ENCODE data around the gene AUH.
"Not testable (repeated sequence)": the region's sequence is repeated elsewhere in the genome, so short reads cannot be mapped to it uniquely, and the experiment has no call there.

AUH gene

DNA sequence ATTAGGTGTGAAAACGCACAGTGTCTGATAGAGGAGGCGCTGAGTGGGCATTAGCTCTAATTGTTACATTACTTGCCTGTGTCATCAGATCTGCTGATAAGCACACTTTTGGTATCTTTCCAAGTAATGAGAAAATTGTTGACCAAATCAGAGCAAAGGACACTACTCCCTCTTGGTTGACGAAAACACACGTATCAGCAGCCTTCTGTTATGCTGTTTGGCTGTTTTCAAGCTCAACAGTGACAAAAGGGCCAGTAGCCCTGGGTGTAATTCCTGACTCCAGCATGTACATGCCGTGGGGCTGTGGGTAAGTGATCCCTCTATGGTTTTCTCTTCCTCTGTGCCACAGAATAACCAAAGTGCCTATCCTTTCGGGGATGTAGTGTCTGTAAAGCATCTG lies 151.4 kb downstream of the AUH start:
- DNase-seq (ENCODE audit: low read depth in 2 of 2), result no peak

DNA sequence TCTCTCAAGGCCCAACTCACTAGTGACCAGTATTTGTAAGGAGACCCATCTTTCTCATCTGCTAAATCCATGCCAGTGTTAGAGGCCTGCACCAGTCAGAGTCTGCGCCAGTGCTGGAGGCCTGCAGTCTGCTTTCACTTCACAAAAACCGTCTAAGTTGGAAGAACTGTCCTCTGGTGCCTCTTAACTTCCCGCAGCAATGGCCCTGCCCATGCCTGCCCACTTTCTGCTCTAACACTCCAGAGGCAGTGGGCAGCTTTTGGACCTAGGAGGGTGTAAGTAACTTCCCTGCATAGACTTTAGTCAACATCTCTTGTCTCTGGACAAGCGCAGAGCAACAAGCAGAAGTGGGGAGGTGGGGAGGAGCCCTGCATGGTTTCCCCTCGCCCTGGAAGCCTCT lies 152.9 kb downstream of the AUH start:
- no peak for DNase-seq (ENCODE audit: low read depth in 2 of 2)

DNA sequence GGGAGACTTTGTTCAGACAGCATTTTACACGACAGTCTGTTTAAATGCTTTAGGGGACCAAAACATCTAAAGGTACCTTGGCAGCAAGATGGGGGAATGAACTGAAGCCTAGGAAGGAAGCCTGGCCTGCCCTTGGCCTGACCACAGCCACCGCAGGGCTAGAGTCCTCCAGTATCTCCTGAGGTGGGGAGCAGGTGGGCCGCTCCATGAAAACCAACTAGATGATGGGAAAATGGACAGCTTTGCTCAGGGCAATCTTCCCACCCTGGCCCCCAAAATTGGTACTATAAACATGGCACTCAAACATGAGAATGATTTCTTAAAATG lies 153.3 kb downstream of the AUH start:
- DNase-seq (ENCODE audit: low read depth in 2 of 2), result no peak

DNA sequence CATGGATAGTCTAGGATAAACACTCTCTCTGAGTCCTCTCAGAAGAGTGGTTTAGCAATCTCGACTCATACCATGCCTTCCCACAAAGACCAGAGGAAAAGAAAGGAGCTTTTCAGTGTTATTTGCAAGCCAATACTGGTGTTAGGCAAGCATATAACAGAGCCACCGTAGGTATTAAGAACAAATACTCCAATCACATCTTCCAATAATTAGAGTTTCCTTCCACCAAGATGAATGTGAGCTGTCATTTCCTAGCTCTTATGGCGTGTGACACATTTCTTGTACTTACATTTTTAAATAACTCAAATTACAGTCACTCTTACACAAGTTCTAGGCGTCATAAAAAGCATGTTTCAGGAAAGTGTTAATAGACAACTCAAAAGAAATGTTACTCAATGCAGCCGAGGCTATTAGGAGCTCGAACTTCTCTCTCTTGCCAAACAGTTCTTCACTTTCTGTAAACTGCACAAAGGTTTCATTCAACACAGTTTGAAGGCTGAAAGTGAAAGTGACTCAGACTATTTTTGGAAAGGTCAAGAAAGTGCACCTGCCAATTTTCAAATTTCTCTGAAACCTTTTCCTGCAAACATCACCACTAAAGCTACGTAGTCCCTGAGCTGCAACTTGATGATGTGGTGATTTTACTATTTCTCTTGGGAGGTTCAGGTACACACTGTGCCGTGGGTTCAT lies 153.8 kb downstream of the AUH start:
- no peak for DNase-seq (ENCODE audit: low read depth in 2 of 2)

DNA sequence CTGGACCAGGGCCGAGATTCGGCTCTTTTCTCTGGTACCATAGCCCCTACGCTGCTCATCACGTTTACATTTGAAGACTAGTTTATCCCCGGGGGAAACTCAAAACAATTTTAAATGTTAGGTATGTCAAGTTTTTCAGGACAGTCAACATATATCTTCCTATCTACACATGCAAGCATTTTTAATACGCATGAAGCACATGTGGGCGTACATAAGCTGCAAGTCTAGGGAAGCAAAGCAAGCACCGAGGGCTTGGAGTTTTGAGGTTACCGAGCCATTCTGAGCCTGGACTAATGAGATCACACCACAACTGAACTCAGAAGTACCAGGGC lies 154.4 kb downstream of the AUH start:
- DNase-seq (ENCODE audit: low read depth in 2 of 2), result no peak

DNA sequence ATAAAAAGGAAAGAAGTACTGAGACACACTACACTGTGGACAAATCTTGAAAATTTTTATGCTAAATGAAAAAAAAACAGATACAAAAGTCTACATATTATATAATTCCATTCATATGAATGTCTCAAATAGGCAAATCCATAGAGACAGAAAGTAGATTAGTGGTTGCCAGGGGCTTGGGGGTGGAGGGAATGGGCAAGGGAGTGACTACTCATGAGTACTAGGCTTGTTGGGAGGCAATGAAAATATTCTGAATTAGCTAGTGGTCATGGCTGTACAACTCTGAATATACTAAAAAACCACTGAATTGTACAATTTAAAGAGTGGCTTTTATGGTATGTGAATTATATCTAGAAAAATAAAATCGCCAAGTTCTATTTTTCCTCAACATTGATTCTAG lies 154.9 kb downstream of the AUH start:
- no peak for DNase-seq (ENCODE audit: low read depth in 2 of 2)

DNA sequence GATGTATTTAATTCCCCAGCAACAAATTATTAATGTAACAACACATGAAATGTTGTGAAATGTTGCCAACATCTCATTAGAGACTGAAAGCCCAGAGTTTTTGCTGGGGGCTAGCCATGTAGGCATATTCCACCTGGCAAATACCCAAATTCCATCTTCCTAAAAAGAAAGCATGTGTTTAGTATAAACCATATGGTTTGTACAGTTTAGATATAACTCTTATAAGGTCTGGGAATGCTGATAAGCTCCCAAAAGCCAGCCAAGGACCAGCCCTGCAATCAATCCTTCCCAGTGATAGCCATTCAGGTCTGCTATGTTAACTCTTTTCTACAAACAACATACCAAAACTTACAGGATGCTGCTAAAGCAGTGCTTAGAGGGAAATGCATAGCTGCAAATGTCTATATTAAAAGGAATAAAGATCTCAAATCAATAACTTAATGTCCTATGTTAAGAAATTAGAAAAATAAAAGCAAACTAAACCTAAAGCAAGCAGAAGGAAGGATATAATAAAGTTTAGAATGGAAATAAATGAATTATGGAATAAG lies 158.9 kb downstream of the AUH start:
- DNase-seq (ENCODE audit: low read depth in 2 of 2), result no peak

DNA sequence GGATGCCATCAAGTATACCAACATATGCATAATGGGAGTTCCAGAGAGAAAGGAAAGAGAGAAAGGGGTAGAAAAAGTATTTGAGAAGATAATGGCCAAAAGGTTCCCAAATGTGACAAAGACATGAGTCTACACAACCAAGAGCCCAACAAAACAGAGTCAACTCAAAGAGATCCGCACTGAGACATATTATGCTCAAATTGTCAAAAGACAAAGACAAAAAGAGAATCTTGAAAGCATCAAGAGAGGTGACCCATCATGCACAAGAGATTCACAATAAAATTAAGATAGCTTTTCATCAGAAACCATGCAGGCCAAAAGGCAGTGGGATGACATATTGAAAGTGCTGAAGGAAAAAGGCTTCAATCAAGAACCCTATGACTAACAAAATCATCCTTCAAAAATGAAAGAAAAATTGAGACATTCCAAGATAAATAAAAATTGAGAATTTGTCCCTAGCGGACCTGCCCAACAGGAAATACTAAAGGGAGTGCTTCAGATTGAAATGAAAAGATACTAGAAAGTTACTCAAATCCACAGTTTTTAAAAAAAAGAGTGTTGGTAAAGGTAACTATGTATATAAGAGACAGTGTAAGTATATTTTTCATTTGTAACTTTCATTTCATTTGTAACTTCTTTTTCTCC lies 160.9 kb downstream of the AUH start:
- DNase-seq (ENCODE audit: low read depth in 2 of 2), result no peak

DNA sequence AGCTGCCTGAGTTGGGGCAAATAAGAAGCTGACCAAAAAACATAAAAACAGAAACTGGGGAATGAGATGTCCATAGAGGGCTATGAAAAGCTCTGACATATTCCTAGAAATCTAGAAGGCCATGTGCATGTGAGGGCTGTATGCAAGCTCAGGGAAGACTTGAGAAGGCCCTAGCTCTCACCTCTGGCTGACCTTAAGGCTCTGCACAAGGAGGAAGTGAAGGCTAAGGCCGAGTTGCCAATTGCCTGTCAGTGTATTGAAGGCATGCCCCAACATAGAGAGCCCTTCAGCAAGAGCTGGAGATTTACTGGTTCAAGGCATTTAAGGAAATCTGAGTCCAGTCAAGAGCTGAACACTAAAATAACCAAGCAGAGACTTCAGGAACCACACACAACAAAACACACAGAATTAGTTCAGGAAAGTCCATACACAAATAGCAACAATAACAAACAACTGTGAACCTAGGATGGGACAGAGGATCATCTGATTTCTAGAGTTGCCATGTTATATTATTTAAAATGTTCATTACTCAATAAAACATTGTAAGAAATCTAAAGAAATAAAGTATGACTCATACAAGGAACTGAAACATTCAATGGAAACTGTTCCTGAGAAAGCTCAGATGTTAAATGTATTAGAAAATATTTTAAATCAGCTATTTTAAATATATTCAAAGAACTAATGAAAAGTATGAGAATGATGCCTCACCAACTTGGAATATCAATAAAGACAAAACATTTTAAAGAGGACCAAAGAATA lies 161.8 kb downstream of the AUH start:
- DNase-seq (ENCODE audit: low read depth in 2 of 2), result no peak

DNA sequence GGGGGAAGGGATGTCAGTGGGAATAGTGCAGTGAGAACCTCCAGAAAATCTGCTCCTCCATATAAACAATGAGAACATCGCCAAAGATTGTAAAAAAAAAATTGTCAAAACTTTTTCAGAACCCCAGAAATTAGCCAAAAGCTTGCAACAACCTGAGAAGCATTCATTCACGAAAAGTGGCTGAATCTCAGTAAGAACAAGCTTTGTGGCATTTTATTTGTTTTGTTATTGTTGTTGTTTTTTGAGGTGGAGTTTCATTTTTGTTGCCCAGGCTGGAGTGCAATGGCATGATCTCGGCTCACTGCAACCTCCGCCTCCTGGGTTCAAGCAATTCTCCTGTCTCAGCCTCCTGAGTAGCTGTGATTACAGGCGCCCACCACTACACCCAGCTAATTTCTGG lies 162.8 kb downstream of the AUH start:
- DNase-seq (ENCODE audit: low read depth in 2 of 2), result not testable (repeated sequence)

DNA sequence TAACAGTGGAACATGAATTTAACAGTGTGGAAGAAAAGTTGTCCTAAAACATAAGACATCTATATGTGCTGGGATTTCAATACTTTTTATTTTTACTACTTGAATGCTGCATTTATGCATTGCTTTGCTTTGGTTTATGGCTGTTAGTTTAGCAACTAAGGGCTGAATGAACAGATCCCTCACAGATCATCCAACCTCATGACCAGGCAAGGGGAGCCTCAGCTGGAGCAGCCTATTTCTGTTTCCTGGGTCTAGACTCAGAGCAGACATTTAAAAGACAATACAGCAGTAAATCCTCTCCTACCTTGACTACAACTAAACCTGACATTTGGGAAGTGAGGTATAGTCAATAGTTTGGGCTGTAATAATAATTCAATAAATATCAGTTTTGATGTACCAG lies 163.3 kb downstream of the AUH start:
- no peak for DNase-seq (ENCODE audit: low read depth in 2 of 2)

DNA sequence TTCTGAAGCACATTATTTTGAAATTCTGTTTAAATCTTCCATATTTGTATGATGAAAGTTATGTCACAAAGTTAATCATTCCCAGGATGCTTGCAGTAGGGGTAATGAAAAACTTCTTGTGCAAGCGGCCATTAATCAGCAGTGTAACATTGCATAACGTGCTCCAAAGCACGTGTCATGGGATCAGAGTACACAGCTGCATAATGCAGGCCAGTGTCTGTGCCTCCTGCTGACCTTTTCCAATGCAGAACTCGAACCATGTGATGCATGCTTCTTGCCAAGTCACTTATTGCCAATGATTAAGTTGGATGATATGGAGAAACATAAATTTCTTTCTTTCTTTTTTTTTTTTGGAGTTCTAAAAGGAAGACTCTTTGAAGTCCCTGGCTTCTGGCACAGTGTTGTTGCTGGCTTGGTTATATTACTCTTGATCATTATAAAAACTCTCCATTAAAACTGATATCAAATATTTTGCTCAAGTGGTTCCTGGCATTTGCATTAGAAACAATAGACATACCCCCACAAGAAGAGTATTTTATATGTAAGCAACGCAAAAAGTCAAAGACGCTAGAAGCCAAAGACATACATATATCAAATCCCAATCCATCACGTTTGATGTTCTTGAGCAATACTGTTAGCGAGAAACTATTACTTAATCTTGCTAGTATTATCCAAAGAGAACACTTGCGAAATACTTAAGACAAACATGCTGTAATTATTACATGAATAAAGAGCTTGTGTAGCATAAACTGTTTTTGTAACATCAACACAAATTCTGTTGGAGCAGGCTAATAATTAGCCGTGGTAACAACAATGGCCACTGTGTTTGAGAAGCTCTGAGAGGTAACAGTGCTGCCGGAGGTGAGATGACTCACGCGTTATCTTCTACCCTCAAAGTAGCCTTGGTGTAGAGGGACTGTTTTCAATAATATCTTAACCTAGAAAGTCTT lies 164.2 kb downstream of the AUH start:
- DNase-seq (ENCODE audit: low read depth in 2 of 2), result no peak

DNA sequence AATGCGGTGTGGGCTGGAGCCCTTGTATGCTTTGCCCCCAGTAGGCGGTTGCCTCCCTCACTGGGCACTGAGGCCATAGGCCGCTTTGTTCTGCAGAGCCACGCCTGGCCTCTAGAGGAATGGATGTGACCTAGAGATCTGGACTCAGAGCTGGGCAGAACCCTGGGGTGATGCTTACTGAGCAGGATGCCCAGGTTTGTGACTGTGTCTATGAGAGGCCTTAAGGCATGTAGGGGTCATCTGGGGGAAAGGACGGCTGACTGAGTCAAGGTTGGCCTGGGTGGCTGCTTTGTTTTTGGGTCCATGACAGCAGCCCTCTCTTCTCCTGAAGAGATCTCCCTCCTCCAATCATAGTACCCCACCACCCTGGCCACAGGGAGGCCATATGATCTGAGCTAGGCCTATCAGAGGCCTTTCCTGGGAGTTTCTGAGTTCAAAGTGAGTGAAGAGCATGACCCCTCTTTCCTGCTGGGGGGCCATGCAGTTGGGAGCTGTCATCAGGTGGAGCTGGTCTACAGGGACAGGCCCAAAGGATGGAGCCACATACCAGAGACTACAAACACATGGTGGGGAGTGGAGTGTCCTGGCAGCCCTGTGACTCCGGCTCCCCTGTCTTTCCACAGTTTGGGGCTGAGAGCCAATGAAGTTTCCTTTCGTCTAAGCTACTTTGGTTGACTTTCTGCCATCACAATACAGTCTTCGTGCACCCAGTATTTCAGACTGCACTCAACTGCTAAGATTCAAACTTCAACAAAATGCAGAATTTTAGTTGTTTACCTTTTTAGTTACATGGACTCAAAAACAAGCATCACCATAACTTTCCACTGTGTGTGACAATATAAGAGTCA lies 165.4 kb downstream of the AUH start:
- no peak for DNase-seq (ENCODE audit: low read depth in 2 of 2)

DNA sequence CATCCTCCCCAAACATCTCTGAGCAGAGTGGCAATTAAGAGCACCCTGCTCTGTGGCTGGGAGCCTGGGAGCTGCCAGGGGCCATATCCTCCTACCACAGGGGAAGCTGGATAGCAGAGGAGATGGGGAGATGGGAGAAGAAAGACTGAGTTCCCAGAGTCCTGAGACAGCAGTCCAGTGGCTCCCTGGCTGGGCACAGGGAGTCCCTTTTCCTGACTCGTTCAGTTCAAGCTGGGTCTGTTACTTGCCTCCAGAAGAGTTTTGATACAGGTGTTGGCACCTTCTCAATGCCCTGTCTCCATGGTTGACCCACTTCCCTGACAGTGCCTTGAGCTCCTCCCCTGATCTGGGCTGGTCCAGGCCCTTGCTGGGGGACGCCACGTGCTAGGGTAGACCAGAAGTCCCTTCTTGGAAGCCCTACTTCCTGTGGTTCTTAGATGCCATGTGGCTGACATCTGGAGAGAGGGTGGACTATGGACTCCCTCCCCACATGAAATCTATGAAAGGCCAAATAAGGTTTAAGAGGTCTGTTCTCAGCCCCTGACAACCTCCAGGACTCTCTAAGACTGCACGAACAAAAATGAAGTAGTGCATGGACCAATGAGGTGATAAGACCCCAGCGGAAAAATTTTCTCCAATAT lies 166.2 kb downstream of the AUH start:
- DNase-seq (ENCODE audit: low read depth in 2 of 2), result no peak

DNA sequence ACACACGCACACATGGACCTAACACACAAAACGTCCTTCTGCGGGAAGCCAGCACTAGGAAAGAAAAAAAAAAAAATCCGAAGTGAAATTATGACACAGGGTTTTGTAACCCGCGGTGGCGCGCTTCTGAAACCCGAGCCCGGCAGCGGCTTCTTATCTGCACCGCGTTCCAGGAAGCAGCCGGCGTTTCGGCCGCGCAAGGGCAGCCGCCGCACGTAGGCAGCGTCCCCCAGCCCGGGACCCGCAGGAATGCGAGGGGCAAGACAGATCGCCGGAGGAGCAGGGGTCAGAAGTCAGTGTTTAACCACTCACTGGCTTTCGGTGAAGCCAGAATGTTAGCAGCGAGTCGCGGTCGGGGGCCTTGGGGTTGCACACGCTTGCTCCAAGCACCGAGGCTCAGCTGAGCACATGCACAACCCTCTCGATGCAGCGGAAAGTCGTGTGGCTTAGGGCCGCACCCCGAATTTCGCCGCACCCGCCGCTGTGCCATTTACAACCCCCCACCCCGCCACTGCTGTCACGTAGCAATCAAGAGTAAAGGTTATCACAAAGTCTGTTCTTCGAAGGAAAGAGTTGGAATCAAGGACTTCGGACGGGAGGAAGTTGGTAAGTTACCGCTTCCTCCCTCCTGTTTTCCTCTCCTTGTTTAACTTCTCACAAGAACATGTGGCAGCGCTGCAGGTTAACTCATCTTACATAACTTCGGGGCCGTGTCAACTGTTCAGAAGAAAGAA lies 167.9 kb downstream of the AUH start:
- peak; percentile 83 to 90 for DNase-seq (ENCODE audit: low read depth in 2 of 2)

DNA sequence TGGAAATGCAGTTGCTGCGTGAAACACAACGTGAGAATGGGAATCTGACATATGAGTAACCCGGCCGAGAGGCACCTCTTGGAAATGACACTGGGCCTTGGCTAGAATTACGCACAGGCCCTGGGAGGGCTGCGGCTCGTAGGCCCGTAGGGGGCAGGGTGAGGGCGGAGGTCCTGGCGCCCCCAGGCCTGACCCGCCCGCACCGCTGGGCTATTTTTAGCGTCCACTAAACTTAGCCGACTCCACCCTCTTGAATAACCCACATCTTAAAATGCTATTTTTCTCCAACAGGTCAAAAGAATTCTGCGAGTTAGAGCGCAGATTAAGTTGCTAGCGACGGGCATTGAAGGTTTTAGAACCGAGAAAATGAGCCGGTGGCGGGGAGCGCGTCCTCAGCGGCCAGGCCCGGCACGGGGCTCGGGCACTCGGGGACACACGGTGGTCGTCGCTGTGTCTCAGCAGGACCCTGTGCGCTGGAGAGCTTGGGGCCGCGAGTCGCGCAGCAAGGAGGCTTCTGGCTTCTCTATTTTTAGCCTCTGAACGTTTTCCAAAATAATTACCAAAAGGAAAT lies 168.5 kb downstream of the AUH start:
- peak; percentile 80 to 86 for DNase-seq (ENCODE audit: low read depth in 2 of 2)

DNA sequence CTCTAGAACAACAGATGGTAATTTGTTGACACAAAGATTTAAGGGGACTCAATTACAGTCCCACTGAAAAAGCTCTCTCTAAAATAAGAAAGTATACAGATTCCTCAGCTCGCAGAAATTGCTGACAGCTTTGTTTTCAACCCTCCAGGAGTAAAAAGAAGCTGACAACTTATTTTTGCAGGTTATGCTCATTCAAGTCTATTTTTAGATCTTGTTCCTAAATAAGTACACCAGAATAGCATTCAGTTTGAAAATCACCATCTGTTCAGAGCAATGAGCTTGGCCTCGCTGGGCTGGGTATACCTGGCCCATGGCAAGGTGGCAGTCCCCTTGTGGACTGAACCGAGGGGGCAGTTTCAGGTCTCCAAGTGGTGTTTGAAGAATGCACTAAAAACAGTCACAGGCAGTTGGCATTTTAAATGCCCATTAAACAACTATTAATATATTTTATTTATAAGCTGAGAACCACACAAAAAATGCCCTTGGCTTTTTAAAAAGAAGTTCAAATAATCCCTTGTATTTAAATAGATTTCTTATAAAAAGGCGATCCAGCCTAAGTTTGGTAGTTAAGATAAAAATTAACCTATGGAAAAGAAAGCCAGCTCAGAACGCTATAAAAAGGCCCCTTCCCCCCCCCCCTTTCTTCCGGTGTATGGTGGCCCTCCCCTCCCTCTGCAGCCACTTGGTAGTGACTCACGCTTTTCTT lies 169.2 kb downstream of the AUH start:
- DNase-seq (ENCODE audit: low read depth in 2 of 2), result no peak

DNA sequence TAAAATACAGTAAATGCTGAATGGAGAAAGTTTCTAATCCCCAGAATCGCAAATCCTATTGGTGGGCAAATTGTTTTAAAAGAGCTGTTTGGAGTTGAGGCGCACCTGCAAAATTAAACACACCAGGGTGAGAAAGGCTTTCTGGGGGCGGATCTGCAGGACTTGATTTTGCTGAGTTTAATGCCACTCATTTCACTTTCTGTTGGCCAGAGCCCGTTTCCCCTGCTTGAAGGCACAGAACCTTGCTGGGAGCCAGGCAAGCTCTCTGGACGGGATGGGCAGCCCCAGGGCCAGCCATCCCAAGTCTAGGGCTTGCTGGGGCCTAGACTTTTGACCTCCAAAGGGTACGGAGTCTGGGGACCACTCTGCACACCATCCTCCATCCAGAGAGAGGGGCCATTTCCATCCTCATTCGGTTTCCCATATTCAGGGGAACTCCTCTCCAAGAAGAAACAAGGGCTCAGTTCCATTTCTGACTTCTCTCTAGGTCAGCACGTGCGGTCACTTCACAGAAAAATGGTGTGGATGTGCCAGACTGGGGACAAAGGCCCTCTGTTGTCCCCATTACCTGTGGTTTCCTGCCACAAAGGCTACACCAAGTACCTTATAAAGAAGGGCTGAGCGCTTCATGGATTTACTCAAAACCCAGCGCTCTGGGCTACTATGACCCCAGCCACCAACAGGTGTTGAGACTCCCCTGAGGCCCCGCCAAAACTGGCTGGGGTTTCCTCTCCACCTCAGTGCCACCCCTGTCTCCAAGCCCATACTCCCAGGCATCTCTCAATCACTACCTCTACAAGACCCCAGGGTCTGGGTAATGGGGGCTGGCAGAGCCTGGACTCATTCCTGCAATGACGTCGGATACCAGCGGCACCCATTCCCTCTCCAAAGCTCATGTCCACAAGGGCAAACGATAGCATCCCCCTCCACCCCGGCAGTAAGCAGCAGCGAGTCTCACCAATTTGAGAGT lies 170.0 kb downstream of the AUH start:
- no peak for DNase-seq (ENCODE audit: low read depth in 2 of 2)
